EH (cell line): ENCODE results near the gene PDZD2.
A peak's percentile ranks its signal among the peaks of the same experiment; 100 is the strongest.
"Not testable (repeated sequence)": the region's sequence is repeated elsewhere in the genome, so short reads cannot be mapped to it uniquely, and the experiment has no call there.

Experiments used
- DNase-seq: peaks from one replicate; pipeline ENCODE4 v3.0.0-alpha.2; 2015; ENCODE audit warnings: low read depth

The PDZD2 gene

GRCh38 chr5:31638748-31639418 lies at the start of gene PDZD2:
Gene PDZD2, plus strand, starts transcription at chr5:31639131.
- peak; percentile 68 for DNase-seq

- no peak for DNase-seq
Observed at GRCh38 chr5:31593665-31594064, 45.3 kb upstream of the PDZD2 start.

GRCh38 chr5:31596354-31596753 lies 42.6 kb upstream of the PDZD2 start:
- no peak for DNase-seq

- DNase-seq: no peak
Observed at GRCh38 chr5:31598640-31599611, 40.0 kb upstream of the PDZD2 start.

GRCh38 chr5:31602305-31602704 lies 36.6 kb upstream of the PDZD2 start:
- DNase-seq: not testable (repeated sequence)

- DNase-seq: no peak
Observed at GRCh38 chr5:31604240-31604639, 34.7 kb upstream of the PDZD2 start.

- no peak for DNase-seq
Observed at GRCh38 chr5:31604644-31605043, 34.3 kb upstream of the PDZD2 start.

GRCh38 chr5:31605920-31606319 lies 33.0 kb upstream of the PDZD2 start:
- DNase-seq: no peak

- DNase-seq: no peak
Observed at GRCh38 chr5:31607546-31607945, 31.4 kb upstream of the PDZD2 start.

- no peak for DNase-seq
Observed at GRCh38 chr5:31611002-31611401, 27.9 kb upstream of the PDZD2 start.

- DNase-seq: no peak
Observed at GRCh38 chr5:31613651-31614050, 25.3 kb upstream of the PDZD2 start.

GRCh38 chr5:31614151-31615020 lies 24.5 kb upstream of the PDZD2 start:
- DNase-seq: no peak

- no peak for DNase-seq
Observed at GRCh38 chr5:31617867-31618266, 21.1 kb upstream of the PDZD2 start.

GRCh38 chr5:31620026-31620425 lies 18.9 kb upstream of the PDZD2 start:
- no peak for DNase-seq

GRCh38 chr5:31623249-31623648 lies 15.7 kb upstream of the PDZD2 start:
- DNase-seq: no peak

- no peak for DNase-seq
Observed at GRCh38 chr5:31625394-31625793, 13.5 kb upstream of the PDZD2 start.

- DNase-seq: no peak
Observed at GRCh38 chr5:31626156-31626555, 12.8 kb upstream of the PDZD2 start.

GRCh38 chr5:31626604-31627234 lies 12.2 kb upstream of the PDZD2 start:
- no peak for DNase-seq

GRCh38 chr5:31630931-31631330 lies 8.0 kb upstream of the PDZD2 start:
- no peak for DNase-seq

GRCh38 chr5:31632460-31632859 lies 6.5 kb upstream of the PDZD2 start:
- no peak for DNase-seq

GRCh38 chr5:31635446-31635845 lies 3.5 kb upstream of the PDZD2 start:
- no peak for DNase-seq

GRCh38 chr5:31637851-31638250 lies 1.1 kb upstream of the PDZD2 start:
- no peak for DNase-seq
